Measurements from ENCODE around the gene EIF3J.
"Not testable (repeated sequence)": the region's sequence is repeated elsewhere in the genome, so short reads cannot be mapped to it uniquely, and the experiment has no call there.

EIF3J gene

GRCh38 chr15:44542596-44542995, 5.6 kb downstream of the EIF3J start:
- no peak for DNase-seq (ENCODE audit: low spot score)

DNA sequence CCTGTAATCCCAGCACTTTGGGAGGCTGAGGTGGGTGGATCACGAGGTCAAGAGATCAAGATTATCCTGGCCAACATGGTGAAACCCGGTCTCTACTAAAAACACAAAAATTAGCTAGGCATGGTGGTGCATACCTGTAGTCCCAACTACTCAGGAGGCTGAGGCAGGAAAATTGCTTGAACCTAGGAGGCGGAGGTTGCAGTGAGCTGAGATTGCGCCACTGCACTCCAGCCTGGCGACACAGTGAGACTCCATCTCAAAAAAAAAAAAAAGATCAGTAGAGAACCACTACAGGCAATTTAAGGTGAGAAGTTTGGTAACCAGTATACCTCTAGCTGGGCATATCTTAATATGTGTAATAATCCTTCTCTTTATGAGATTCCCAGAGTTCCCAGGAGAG, 7.8 kb downstream of the EIF3J start:
- DNase-seq (ENCODE audit: low spot score) = not testable (repeated sequence)

GRCh38 chr15:44545913-44546802, 9.2 kb downstream of the EIF3J start:
- DNase-seq (ENCODE audit: low spot score) = peak; percentile 15

- DNase-seq (ENCODE audit: low spot score) = not testable (repeated sequence)
Observed at GRCh38 chr15:44549152-44549551, 12.2 kb downstream of the EIF3J start.

DNA sequence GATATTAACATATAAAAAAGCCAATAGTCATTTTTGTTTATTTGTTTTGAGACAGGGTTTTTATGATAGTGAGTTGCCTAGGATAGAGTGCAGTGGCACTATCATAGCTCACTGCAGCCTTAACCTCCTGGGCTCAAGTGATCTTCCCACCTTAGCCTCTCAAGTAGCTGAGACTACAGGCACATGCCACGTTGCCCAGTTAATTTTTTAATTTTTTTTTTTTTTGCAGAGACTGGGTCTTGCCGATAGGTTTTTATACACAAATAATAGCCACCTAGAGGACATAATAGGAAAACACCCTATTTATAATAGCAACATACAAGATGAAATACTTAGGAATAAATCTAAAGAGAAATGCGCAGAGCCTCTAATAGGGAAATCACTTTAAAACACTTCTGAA, 13.3 kb downstream of the EIF3J start:
- no peak for DNase-seq (ENCODE audit: low spot score)

DNA sequence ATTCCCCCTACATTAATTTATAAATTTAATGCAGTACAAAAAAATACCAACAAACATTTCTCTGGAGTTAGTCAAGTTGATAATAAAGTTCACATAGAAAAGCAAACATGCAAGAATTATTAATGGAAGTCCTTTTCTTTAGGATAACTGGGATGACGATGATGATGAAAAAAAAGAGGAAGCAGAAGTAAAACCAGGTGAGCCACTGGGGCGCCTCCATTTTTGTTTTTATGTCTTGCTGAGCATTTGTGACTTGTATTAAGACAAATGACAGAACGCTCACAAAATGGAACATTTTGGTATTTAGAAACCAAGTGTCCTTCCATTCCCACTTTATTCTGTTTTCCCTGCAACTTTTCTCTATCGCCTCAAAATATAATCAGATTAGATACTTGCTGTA, 13.8 kb downstream of the EIF3J start:
- no peak for DNase-seq (ENCODE audit: low spot score)

DNA sequence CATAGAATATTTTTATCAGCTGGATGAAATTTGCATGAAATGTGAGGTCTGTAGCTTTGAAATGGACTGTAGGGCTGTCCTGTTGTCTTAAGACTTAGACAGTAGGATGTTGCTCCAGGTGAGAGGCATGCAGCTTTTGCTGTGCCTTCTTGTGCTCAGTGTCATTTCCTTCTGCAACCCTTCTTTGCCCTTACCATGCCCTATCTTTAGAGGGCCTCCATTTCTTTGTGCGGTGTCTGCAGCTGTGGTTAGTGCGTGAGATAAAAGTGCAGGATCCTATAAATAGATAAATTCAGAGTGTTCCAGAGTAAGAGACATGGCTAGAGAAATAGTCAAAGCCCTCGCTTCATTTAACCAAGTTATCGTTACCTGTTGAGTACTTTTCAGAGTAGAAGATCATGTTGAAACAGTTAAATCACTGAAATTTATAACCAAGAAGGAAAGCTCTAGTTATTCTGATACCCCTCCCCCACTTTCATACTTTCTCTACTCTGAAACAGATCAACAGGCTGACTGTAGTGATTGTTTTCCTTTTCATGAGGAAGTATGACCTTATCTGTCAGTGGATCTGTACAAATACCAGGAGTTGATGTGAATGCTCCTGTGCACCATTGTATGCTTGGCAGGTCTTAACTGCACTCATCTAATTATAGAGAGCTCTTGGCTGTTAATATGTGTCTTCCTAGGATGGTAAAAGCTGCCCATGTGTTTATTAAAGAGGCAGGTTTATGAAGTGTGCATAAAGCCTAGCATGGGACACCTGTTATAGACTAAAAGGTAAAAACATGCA, 18.2 kb downstream of the EIF3J start:
- DNase-seq (ENCODE audit: low spot score) = peak; percentile 10

GRCh38 chr15:44560926-44561325, 24.0 kb downstream of the EIF3J start:
- not testable (repeated sequence) for DNase-seq (ENCODE audit: low spot score)

GRCh38 chr15:44565387-44566154, 28.6 kb downstream of the EIF3J start:
- no peak for DNase-seq (ENCODE audit: low spot score)

DNA sequence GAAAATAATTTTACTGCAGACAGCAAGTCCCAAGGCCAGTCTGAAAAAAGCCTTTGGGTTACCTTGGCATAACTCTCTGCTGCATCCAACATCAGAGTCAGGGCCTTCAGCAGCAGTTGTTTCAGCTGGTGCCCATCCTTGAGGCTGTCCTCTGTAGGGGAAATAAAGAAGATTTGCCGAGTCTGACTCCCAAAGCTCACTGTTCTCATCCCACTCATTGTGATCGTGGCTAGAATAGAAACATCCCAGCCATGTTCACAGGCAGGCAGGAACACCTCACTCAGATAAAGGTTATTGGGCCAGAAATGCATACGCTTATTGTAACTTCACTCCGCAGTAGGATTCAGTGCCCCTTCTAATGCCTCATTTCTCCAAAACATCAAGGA, 29.2 kb downstream of the EIF3J start:
- DNase-seq (ENCODE audit: low spot score) = no peak

- DNase-seq (ENCODE audit: low spot score) = no peak
Observed at GRCh38 chr15:44568338-44568737, 31.4 kb downstream of the EIF3J start.

- no peak for DNase-seq (ENCODE audit: low spot score)
Observed at GRCh38 chr15:44569316-44569715, 32.4 kb downstream of the EIF3J start.

DNA sequence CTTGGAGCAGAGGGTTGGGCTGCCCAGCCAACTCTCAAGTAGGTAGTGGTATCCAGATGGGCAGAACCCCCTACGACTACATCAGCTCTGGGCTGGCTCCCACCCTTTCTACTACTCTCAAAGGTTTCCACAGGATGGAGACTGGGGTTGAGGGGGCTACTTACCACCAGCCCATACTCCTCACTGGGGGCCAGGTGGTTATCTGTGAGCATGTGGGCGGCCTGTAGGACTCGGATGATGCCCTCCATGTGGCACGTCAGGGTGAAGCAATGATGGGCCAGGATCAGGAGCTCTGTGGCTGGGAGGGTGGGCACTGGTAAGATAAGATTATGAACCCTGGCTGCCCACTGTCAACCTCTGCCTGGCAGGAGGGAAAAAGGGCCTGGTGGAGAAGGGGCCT, 33.4 kb downstream of the EIF3J start:
- no peak for DNase-seq (ENCODE audit: low spot score)

GRCh38 chr15:44573386-44573785, 36.4 kb downstream of the EIF3J start:
- DNase-seq (ENCODE audit: low spot score) = no peak

GRCh38 chr15:44574734-44575133, 37.8 kb downstream of the EIF3J start:
- no peak for DNase-seq (ENCODE audit: low spot score)

- DNase-seq (ENCODE audit: low spot score) = no peak
Observed at GRCh38 chr15:44580105-44580504, 43.2 kb downstream of the EIF3J start.

DNA sequence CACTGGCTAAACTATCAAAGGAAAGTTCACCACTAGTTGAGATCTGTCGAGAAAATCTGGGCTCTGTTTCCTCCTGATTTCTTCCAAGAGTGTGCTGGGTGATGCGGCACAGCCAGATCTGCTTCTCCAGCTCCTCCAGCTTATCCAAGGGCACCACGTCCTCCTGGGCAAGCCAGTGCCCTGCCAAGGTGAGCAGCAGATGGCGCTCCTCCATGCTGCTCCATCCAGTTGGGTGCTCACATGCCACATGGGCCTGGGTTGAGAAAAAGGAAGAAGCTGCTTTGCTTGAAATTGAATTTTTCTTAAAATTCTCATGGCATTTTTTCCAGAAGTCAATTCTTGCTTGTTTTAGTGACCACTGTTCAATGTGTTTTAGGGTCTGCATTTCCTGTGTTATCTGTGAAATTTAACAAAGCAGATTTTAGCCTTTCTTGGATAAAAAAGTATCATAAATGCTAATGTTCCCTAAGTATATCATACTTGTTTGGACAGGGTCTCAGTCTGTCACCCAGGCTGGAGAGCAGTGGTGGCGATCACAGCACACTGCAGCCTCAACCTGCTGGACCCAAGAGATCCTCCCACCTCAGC, 47.3 kb downstream of the EIF3J start:
- peak; percentile 58 for DNase-seq (ENCODE audit: low spot score)

- DNase-seq (ENCODE audit: low spot score) = no peak
Observed at GRCh38 chr15:44585633-44586032, 48.7 kb downstream of the EIF3J start.

- no peak for DNase-seq (ENCODE audit: low spot score)
Observed at GRCh38 chr15:44588541-44588940, 51.6 kb downstream of the EIF3J start.

GRCh38 chr15:44591326-44591725, 54.4 kb downstream of the EIF3J start:
- no peak for DNase-seq (ENCODE audit: low spot score)

DNA sequence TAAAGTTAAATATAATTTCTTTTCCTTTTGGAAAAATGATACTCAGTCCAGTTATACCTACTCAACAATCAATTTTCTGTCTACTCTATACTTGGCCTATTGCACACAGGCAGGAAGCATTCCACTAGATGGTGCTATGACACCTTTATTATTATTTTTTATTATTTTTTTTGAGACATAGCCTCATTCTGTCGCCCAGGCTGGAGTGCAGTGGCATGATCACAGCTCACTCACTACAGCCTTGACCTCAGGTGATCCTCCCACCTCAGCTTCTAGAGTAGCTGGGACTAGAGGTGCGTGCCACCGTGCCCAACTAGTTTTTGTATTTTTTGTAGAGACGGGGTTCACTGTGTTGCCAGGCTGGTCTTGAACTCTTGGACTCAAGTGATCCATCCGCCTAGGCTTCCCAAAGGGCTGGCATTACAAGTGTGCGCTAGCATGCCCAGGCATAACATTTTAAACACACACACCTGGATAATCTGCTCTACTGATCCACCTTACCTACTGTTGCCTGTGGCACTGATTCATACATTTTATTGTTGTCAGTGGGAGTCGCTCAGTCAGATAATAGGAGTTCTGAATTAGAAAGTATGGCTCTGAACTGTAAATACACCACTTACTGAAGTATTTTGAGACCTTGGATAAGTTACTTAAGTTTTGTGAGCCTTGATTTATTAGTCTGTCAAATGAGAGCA, 56.2 kb downstream of the EIF3J start:
- DNase-seq (ENCODE audit: low spot score) = peak; percentile 36
